Neural crest cell (in vitro differentiated cells): ENCODE data around the gene MTHFSD. TPM values are rescaled to one million over a fixed set of nuclear protein-coding genes. Genes with fewer than 3 reads are reported as not detected.

Source experiments
- DNase-seq: peaks from one replicate; pipeline ENCODE4 v3.0.0; 2021; ENCODE audit warnings: low read depth, mixed read lengths, low spot score
- H3K27ac Mint-ChIP-seq: one replicate; pipeline ENCODE4 v1.8.0; 2021; ENCODE audit warnings: mild to moderate bottlenecking, mixed read lengths; ENCODE audit not compliant: unreplicated experiment
- H3K27me3 Mint-ChIP-seq: 2 replicates; pipeline ENCODE4 v1.8.0; 2021; ENCODE audit warnings: low read depth, mild to moderate bottlenecking, mixed read lengths
- H3K36me3 Mint-ChIP-seq: 2 replicates; pipeline ENCODE4 v1.8.0; 2021; ENCODE audit warnings: low read depth, mild to moderate bottlenecking, mixed read lengths
- H3K4me1 Mint-ChIP-seq: 2 replicates; pipeline ENCODE4 v1.8.0; 2021; ENCODE audit warnings: mixed read lengths
- H3K4me3 Mint-ChIP-seq: one replicate; pipeline ENCODE4 v1.8.0; 2021; ENCODE audit warnings: mild to moderate bottlenecking, mixed read lengths
- H3K9me3 Mint-ChIP-seq: 2 replicates; pipeline ENCODE4 v1.8.0; 2021; ENCODE audit warnings: mixed read lengths
- total RNA-seq: library from RNA; stranded (reverse); gene quantifications from 2 replicates; pipeline ENCODE4 v1.2.1, GENCODE V29; 2021
- TF ChIP-seq, protein P1 (sequence below): fragments of 200-600 bp; sonication (generic); conservative IDR thresholded peaks from 2 replicates; pipeline ENCODE4 v1.5.0; 2021; ENCODE audit warnings: antibody characterized with exemption, mild to moderate bottlenecking

The MTHFSD gene
- total RNA-seq, 1 donor from 2014 or later, result 14.0 TPM

DNA sequence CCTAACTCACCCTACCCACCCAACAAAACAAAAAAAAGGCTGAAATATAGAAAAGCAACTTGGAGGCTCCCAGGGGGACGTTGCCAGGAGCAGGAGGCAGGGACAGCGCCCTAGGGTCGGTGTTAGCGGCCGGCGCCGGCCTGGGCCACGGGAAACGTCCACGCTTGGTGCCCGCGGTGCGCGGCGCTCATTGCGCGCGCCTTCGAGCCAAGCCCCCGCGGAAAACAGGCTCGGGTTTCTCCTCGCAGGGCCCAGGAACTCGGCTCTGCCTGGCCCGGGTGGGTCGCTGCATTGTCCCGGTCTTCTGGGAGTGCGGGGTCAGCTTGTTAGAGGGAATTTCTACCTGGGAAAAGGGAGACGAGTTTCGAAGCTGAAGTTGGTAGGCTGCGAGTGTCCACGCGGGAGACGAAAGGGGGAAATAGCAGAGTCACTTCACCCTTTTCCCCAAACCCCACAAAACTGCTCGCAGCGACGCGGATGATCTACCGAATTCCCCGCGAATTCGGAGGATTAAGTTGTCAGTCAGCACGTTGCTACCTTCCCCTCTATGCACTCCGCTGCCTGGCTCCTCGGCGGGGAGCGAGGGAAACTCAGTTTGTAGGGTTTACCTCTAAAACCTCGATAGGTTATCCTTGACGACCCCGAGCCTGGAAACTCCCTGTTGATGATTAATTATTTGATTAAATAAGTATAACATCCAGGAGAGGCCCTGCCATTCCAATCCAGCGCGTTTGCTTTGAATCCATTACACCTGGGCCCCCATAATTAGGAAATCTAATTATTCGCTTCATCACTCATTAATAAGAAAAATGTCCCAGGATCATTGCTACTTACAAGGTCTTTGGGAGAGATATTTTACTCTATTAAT, 10.8 kb upstream of the MTHFSD start:
- Mint-ChIP-seq H3K27ac (no peak overlapping the region), H3K36me3 (no peaks in the 10 kb centered on the region), H3K4me3 (peak overlapping the region; percentile 36), H3K27me3 (peaks cover 82% of the 10 kb centered on the region), H3K9me3 (no peaks in the 10 kb centered on the region), H3K4me1 (peaks cover 19% of the 10 kb centered on the region)
- no peak for DNase-seq
- TF ChIP-seq, protein P1, sequence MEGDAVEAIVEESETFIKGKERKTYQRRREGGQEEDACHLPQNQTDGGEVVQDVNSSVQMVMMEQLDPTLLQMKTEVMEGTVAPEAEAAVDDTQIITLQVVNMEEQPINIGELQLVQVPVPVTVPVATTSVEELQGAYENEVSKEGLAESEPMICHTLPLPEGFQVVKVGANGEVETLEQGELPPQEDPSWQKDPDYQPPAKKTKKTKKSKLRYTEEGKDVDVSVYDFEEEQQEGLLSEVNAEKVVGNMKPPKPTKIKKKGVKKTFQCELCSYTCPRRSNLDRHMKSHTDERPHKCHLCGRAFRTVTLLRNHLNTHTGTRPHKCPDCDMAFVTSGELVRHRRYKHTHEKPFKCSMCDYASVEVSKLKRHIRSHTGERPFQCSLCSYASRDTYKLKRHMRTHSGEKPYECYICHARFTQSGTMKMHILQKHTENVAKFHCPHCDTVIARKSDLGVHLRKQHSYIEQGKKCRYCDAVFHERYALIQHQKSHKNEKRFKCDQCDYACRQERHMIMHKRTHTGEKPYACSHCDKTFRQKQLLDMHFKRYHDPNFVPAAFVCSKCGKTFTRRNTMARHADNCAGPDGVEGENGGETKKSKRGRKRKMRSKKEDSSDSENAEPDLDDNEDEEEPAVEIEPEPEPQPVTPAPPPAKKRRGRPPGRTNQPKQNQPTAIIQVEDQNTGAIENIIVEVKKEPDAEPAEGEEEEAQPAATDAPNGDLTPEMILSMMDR, result no peak

DNA sequence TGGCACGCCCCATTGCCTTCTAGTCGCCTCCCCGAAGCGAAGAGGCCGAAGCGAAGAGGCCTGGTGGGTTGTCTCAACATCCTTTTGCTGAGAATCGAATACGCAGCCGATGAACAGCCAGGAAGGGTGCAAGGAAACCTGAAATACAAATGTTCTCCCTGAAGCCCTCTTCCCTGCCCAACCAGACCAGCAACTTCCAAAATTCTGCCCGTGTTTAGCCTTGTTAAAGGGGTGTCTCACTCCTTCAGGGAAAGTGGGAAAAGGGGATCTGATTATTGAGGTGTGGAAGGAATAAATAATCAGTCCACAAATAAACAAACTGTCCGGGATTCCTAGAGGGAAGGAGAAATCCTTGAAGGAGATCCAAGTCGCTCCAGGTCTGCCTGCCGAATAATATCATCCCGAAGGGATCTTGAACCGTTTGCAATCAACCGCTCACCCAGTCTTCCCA, 10.2 kb upstream of the MTHFSD start:
- Mint-ChIP-seq H3K9me3 (no peaks in the 10 kb centered on the region), H3K27ac (no peak overlapping the region), H3K4me3 (peak overlapping the region; percentile 36), H3K27me3 (peaks cover 78% of the 10 kb centered on the region), H3K4me1 (peaks cover 19% of the 10 kb centered on the region), H3K36me3 (no peaks in the 10 kb centered on the region)
- DNase-seq, result no peak
- TF ChIP-seq, protein P1, result no peak

DNA sequence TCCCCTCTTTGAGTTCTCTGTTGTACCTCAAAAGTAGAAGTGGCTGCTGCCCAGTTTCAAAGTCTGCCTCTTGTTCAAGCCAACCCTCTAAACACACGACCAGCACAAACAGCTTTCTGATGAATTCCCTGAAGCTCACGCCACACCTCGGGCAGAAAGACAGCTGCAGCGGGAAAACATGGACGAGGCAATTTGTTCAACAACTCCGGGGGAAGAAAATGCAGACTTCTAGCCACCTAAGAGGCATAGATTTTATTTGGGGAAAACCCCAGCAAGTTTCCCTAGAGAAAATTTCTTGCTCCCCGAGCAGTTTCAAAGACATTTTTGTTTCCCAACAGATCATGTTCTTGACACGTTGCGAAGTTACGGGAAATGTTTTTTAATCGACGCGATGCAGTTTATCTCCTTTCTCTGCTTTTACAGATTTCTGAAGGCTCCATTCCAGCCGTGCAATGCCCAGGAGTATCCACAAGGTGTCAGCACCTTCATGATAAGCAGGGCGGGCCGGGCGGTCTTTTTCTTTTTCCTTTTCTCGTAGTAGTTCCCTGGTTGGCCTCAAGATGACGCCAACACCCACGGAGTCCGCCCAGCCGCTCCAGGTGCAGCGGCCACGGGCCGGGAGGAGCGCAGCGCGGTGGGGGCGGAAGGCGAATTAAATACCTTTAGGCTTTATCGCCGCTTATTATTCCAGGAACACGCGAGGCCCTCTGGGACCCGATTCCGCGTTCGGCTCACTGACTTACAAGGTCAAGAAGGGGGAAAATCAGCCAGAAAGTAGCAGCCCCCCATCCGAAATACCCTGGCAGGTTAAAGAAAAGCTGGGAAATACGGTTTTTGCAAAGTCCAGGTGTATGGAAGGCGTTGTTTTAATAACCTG, 8.7 kb upstream of the MTHFSD start:
- peak overlapping the region; percentile 59 for H3K4me3 Mint-ChIP-seq
- H3K9me3 Mint-ChIP-seq, result no peaks in the 10 kb centered on the region
- DNase-seq, result peak; percentile 95
- peaks cover 67% of the 10 kb centered on the region for H3K27me3 Mint-ChIP-seq
- H3K36me3 Mint-ChIP-seq, result no peaks in the 10 kb centered on the region
- H3K27ac Mint-ChIP-seq, result no peak overlapping the region
- H3K4me1 Mint-ChIP-seq, result peaks cover 19% of the 10 kb centered on the region
- TF ChIP-seq, protein P1, result peak; percentile 100

DNA sequence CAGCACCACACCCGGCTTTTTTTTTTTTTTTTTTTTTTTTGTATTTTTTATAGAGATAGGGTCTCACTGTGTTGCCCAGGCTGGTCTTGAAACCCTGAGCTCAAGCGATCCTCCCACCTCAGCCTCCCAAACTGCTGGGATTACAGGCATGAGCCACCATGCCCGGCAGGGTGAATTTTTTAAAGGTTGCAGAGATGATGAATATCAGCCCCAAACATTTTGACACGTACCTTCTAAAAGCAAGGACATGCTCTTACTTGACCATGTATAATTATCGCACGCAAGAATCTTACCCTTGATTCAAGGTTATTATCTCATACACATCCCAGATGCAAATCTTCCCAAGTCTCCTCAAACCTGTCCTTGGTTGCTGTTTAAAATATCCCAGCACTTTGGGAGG, 7.3 kb upstream of the MTHFSD start:
- no peak for DNase-seq
- Mint-ChIP-seq H3K4me1 (peaks cover 19% of the 10 kb centered on the region), H3K4me3 (no peak overlapping the region), H3K9me3 (no peaks in the 10 kb centered on the region), H3K36me3 (no peaks in the 10 kb centered on the region), H3K27ac (no peak overlapping the region), H3K27me3 (peaks cover 65% of the 10 kb centered on the region)
- TF ChIP-seq, protein P1, result no peak

DNA sequence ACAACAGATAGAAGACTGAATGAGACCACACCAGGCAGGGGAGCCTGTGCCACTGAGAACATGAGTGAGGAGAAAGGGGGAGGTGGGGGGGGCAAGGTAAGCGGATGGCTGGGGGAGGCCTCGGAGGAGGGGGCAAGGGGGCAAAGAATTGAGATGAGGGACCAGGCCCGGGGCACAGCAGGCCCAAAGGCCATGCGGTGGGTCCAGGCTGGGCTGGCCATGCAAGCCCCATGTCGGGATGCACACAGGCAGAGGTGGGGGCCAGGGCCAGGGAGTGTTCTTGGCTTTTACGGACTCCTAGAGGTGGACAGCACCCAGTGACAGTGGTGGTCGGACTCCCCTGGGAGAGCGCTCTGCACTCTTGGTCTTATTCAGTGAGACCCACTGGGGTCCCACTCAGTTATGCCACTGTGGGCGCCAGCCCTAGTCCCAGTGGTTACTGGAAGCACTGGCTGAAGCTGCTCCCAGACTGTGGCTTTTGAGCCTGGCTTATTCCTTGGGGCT, 4.8 kb upstream of the MTHFSD start:
- H3K9me3 Mint-ChIP-seq, result no peaks in the 10 kb centered on the region
- H3K27me3 Mint-ChIP-seq, result peaks cover 49% of the 10 kb centered on the region
- H3K4me3 Mint-ChIP-seq, result no peak overlapping the region
- H3K36me3 Mint-ChIP-seq, result no peaks in the 10 kb centered on the region
- peaks cover 16% of the 10 kb centered on the region for H3K4me1 Mint-ChIP-seq
- no peak overlapping the region for H3K27ac Mint-ChIP-seq
- DNase-seq, result no peak
- TF ChIP-seq, protein P1, result no peak
